GM03348 (cell line): ENCODE results near the gene OR9Q1.
"Not testable (repeated sequence)": the region's sequence is repeated elsewhere in the genome, so short reads cannot be mapped to it uniquely, and the experiment has no call there.

Experiments
- DNase-seq: peaks from one replicate; pipeline ENCODE4 v3.0.0; 2012; ENCODE audit warnings: low spot score

Gene OR9Q1

GRCh38 chr11:58023435-58023931 lies at the start of gene OR9Q1:
OR9Q1 (plus strand) TSS chr11:58023881; CDS start chr11:58179445, 155,564 bp downstream.
- DNase-seq: no peak

- no peak for DNase-seq
Measured at GRCh38 chr11:57974132-57974531, 49.5 kb upstream of the OR9Q1 start.

- DNase-seq: no peak
Measured at GRCh38 chr11:57974848-57975601, 48.7 kb upstream of the OR9Q1 start.

GRCh38 chr11:57977709-57978108 lies 46.0 kb upstream of the OR9Q1 start:
- DNase-seq: no peak

GRCh38 chr11:57978686-57979531 lies 44.8 kb upstream of the OR9Q1 start:
- no peak for DNase-seq

- no peak for DNase-seq
Measured at GRCh38 chr11:57979532-57980079, 44.1 kb upstream of the OR9Q1 start.

GRCh38 chr11:57980201-57980600 lies 43.5 kb upstream of the OR9Q1 start:
- no peak for DNase-seq

- no peak for DNase-seq
Measured at GRCh38 chr11:57981536-57981935, 42.1 kb upstream of the OR9Q1 start.

- no peak for DNase-seq
Measured at GRCh38 chr11:57982776-57983175, 40.9 kb upstream of the OR9Q1 start.

GRCh38 chr11:57983191-57983590 lies 40.5 kb upstream of the OR9Q1 start:
- DNase-seq: no peak

GRCh38 chr11:57999523-57999922 lies 24.2 kb upstream of the OR9Q1 start:
- DNase-seq: not testable (repeated sequence)

GRCh38 chr11:58000021-58000420 lies 23.7 kb upstream of the OR9Q1 start:
- DNase-seq: not testable (repeated sequence)

GRCh38 chr11:58000699-58001098 lies 23.0 kb upstream of the OR9Q1 start:
- no peak for DNase-seq

GRCh38 chr11:58003036-58003435 lies 20.6 kb upstream of the OR9Q1 start:
- DNase-seq: no peak

- no peak for DNase-seq
Measured at GRCh38 chr11:58003591-58003990, 20.1 kb upstream of the OR9Q1 start.

- no peak for DNase-seq
Measured at GRCh38 chr11:58004664-58005063, 19.0 kb upstream of the OR9Q1 start.

GRCh38 chr11:58006940-58007339 lies 16.7 kb upstream of the OR9Q1 start:
- DNase-seq: peak; percentile 67

- DNase-seq: no peak
Measured at GRCh38 chr11:58011771-58012170, 11.9 kb upstream of the OR9Q1 start.

- peak; percentile 33 for DNase-seq
Measured at GRCh38 chr11:58024601-58025091, 965 bp downstream of the OR9Q1 start.

GRCh38 chr11:58027341-58027740 lies 3.7 kb downstream of the OR9Q1 start:
- peak; percentile 61 for DNase-seq

- DNase-seq: peak; percentile 42
Measured at GRCh38 chr11:58028687-58029411, 5.2 kb downstream of the OR9Q1 start.

GRCh38 chr11:58030653-58031052 lies 7.0 kb downstream of the OR9Q1 start, which contains the start of gene OR6Q1:
OR6Q1 (plus strand) TSS chr11:58030953; CDS start chr11:58030953, 0 bp downstream.
- no peak for DNase-seq
